A549 (cell line): ENCODE measurements around the gene CD63. TPM values are rescaled to one million over a fixed set of nuclear protein-coding genes. Genes with fewer than 3 reads are reported as not detected.
A peak's percentile ranks its signal among the peaks of the same experiment; 100 is the strongest.

Experiments
- ATAC-seq, 2 experiments: fragments of 200-7000 bp in 1 of 2; fragments of >200 bp in 1 of 2; cut with Nextera tagmentation in 1 of 2; cut with Tn5 transposase in 1 of 2; 3 replicates each; pipeline versions ENCODE4 v1.8.0 to v1.9.1; 2018 to 2020; ENCODE audit warnings: mild to moderate bottlenecking in 1 of 2, moderate library complexity in 1 of 2
- CTCF ChIA-PET: fragments of 300-600 bp; sonication (Branson Sonifier 250); formaldehyde crosslinking; extraction: SDS; loops from one replicate; lab custom pipeline; 2021; ENCODE audit warnings: antibody characterized with exemption, inconsistent platforms; lab: Yijun Ruan, JAX
- POLR2A ChIA-PET: fragments of 350-600 bp; formaldehyde crosslinking; extraction: SDS; loops from one replicate; lab custom pipeline; 2021; ENCODE audit warnings: antibody characterized with exemption, inconsistent platforms; lab: Yijun Ruan, JAX
- DNase-seq, 2 experiments: peaks; one replicate each; pipeline versions ENCODE4 v3.0.0 to v3.0.0-alpha.2; 2011 to 2016; ENCODE audit warnings: low read depth in 1 of 2, low spot score in 1 of 2
- FAIRE-seq: peaks from 2 replicates; lab custom pipeline; 2011; peaks lifted over from hg19 to GRCh38; lab: Jason Lieb, UNC
- H3K27ac ChIP-seq, 2 experiments: fragments of >200 bp; sonication (Bioruptor Twin); formaldehyde crosslinking; 3 replicates each; pipeline ENCODE4 v1.5.1; 2016 to 2017
- H3K4me1 ChIP-seq: fragments of >200 bp; sonication (Bioruptor Twin); formaldehyde crosslinking; 3 replicates; pipeline ENCODE4 v1.6.1; 2016
- H3K4me2 ChIP-seq: fragments of >200 bp; sonication (Bioruptor Twin); formaldehyde crosslinking; 3 replicates; pipeline ENCODE4 v1.6.1; 2016
- H3K4me3 ChIP-seq: fragments of >200 bp; sonication (Bioruptor Twin); formaldehyde crosslinking; 3 replicates; pipeline ENCODE4 v1.5.1; 2016
- H3K9me3 ChIP-seq: fragments of >200 bp; sonication (Bioruptor Twin); formaldehyde crosslinking; 3 replicates; pipeline ENCODE4 v1.6.1; 2016
- CBX2 ChIP-seq: fragments of 200-600 bp; sonication (generic); IDR thresholded peaks from 2 replicates; pipeline ENCODE4 v1.6.1; 2016; ENCODE audit warnings: low read depth, mild to moderate bottlenecking, borderline replicate concordance
- CEBPB ChIP-seq, 2 experiments: fragments of >200 bp in 1 of 2; sonication (Bioruptor Twin) in 1 of 2; formaldehyde crosslinking in 1 of 2; IDR thresholded peaks; 2 replicates each; pipeline ENCODE4 v1.6.1; 2012 to 2016
- CHD4 ChIP-seq: fragments of 200-600 bp; sonication (generic); IDR thresholded peaks from 2 replicates; pipeline ENCODE4 v1.6.1; 2016; ENCODE audit warnings: antibody characterized with exemption, mild to moderate bottlenecking, borderline replicate concordance
- EHF ChIP-seq: fragments of 250-450 bp; sonication (Bioruptor Pico); IDR thresholded peaks from 2 replicates; pipeline ENCODE4 v1.5.0; 2020; ENCODE audit warnings: mild to moderate bottlenecking
- EHMT2 ChIP-seq: fragments of 200-600 bp; sonication (generic); IDR thresholded peaks from 2 replicates; pipeline ENCODE4 v1.6.1; 2016; ENCODE audit warnings: antibody characterized with exemption, low read depth, mild to moderate bottlenecking, moderate library complexity
- FOSB ChIP-seq: fragments of 250-450 bp; sonication (Bioruptor Pico); IDR thresholded peaks from 2 replicates; pipeline ENCODE4 v1.5.0; 2020; ENCODE audit warnings: mild to moderate bottlenecking, moderate library complexity
- FOXS1 ChIP-seq: fragments of 250-450 bp; sonication (Bioruptor Pico); IDR thresholded peaks from 2 replicates; pipeline ENCODE4 v1.5.0; 2020; ENCODE audit warnings: mild to moderate bottlenecking, moderate library complexity
- GATA3 ChIP-seq: IDR thresholded peaks from 2 replicates; pipeline ENCODE4 v1.6.1; 2012; ENCODE audit warnings: borderline replicate concordance
- HOXB13 ChIP-seq: fragments of 250-450 bp; sonication (Bioruptor Pico); IDR thresholded peaks from 2 replicates; pipeline ENCODE4 v1.5.0; 2020; ENCODE audit warnings: low read depth, mild to moderate bottlenecking, moderate library complexity
- HOXB5 ChIP-seq: fragments of 250-450 bp; sonication (Bioruptor Pico); IDR thresholded peaks from 2 replicates; pipeline ENCODE4 v1.5.0; 2020; ENCODE audit warnings: mild to moderate bottlenecking, moderate library complexity
- MAZ ChIP-seq: fragments of 150-350 bp; IDR thresholded peaks from 2 replicates; pipeline ENCODE4 v1.6.1; 2014; ENCODE audit warnings: antibody characterized with exemption, low read depth, low read length, borderline replicate concordance
- MYC ChIP-seq: IDR thresholded peaks from 2 replicates; pipeline ENCODE4 v1.6.1; 2012; ENCODE audit warnings: mild to moderate bottlenecking, inconsistent platforms, low read length, improper control_type of control experiment, borderline replicate concordance
- NR3C1 ChIP-seq: fragments of >200 bp; sonication (Bioruptor Twin); formaldehyde crosslinking; IDR thresholded peaks from 3 replicates; pipeline ENCODE4 v1.6.1; 2017
- POLR2A ChIP-seq: IDR thresholded peaks from 2 replicates; pipeline ENCODE4 v1.6.1; 2012; ENCODE audit warnings: mild to moderate bottlenecking, low read length
- RARB ChIP-seq: fragments of 250-450 bp; sonication (Bioruptor Pico); IDR thresholded peaks from 2 replicates; pipeline ENCODE4 v1.8.0; 2021; ENCODE audit warnings: mild to moderate bottlenecking, moderate library complexity
- RFX5 ChIP-seq: fragments of 450-650 bp; IDR thresholded peaks from 2 replicates; pipeline ENCODE4 v1.7.1; 2014; ENCODE audit warnings: antibody characterized with exemption, mild to moderate bottlenecking, moderate library complexity
- SREBF2 ChIP-seq: fragments of 450-650 bp; IDR thresholded peaks from 2 replicates; pipeline ENCODE4 v1.6.1; 2014; ENCODE audit warnings: mild to moderate bottlenecking, moderate library complexity
- ZC3H11A ChIP-seq: fragments of 450-650 bp; IDR thresholded peaks from 2 replicates; pipeline ENCODE4 v1.6.1; 2014; ENCODE audit warnings: antibody characterized with exemption, mild to moderate bottlenecking
- ZFP36 ChIP-seq: fragments of 450-650 bp; IDR thresholded peaks from 2 replicates; pipeline ENCODE4 v1.6.1; 2014; ENCODE audit warnings: borderline replicate concordance; ENCODE audit not compliant: partially characterized antibody
- WGBS: methylation state at CpG from one replicate; pipeline ENCODE4 v1.1.6; 2017; ENCODE audit errors: missing lambda C conversion rate; 5-methylcytosine and 5-hydroxymethylcytosine counted together
- polyA plus RNA-seq, 4 experiments: library from polyadenylated mRNA; depleted of rRNA in 3 of 4; stranded (reverse); fragments of >200 nt; fragmentation: RNase III in 1 of 4; extraction: RNeasy Plus Mini Kit Qiagen cat#74134 plus additional on column Dnase treatment in 1 of 4; gene quantifications; 2 replicates in 3 of 4; 3 replicates in 1 of 4; pipeline ENCODE4 v1.2.3, GENCODE V29; 2011 to 2017
- TF ChIP-seq, protein P1 (sequence below): IDR thresholded peaks from 2 replicates; pipeline ENCODE4 v1.6.1; 2012; ENCODE audit warnings: low read depth, borderline replicate concordance
- TF ChIP-seq, protein P2 (sequence below): fragments of 250-450 bp; sonication (Bioruptor Pico); IDR thresholded peaks from 2 replicates; pipeline ENCODE4 v1.5.0; 2020; ENCODE audit warnings: low read depth, mild to moderate bottlenecking, moderate library complexity
- TF ChIP-seq, protein P3 (sequence below): IDR thresholded peaks from 2 replicates; pipeline ENCODE4 v1.6.1; 2012
- TF ChIP-seq, protein P4 (sequence below): fragments of >200 bp; sonication (Bioruptor Twin); formaldehyde crosslinking; IDR thresholded peaks from 3 replicates; pipeline ENCODE4 v1.5.1; 2016

Gene CD63
- polyA plus RNA-seq, 2 of the 4 experiments (the other 2 are of a cell fraction), result 530 to 724 TPM

DNA sequence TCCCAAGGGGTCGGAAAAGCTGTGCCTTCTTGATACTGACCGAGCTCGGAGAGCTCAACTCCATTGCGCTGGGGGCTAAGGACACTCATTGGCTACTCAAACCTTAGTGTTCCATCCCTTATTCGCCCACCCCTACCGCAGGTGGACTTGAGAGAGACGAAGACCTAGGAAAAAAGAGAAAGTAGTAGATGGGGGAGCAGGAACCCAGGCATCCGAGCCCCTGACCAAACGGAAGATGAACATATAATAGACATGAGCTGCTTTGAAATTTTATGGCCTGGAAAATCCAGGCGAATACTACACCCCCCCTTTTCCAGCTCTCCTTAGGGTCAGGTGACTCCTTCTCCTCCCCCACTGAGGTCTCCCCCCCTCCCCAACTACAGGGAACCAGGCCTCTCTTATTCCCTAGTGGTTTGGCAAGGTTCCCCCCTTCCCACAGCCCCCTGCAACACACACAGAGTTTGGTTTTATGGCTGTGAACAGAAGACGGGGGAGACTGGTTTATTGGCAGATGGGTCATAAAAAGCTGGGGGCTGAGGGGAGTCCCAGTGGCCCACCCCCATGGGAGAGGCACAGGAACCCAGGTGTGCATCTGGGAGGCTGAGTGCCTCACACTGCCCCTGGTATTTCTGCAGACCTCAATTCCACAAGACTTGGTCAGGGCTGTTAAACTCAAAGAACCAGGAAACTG lies 15.7 kb upstream of the CD63 start:
- 86% methylated on average over 11 of the region's 11 CpGs for WGBS
- peak overlapping the region; percentile 92; the same call in 2 of the 3 replicates for H3K4me2 ChIP-seq
- TF ChIP-seq, protein P1, sequence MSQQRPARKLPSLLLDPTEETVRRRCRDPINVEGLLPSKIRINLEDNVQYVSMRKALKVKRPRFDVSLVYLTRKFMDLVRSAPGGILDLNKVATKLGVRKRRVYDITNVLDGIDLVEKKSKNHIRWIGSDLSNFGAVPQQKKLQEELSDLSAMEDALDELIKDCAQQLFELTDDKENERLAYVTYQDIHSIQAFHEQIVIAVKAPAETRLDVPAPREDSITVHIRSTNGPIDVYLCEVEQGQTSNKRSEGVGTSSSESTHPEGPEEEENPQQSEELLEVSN, result no peak
- TF ChIP-seq, protein P2, sequence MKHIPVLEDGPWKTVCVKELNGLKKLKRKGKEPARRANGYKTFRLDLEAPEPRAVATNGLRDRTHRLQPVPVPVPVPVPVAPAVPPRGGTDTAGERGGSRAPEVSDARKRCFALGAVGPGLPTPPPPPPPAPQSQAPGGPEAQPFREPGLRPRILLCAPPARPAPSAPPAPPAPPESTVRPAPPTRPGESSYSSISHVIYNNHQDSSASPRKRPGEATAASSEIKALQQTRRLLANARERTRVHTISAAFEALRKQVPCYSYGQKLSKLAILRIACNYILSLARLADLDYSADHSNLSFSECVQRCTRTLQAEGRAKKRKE, result no peak
- TF ChIP-seq SREBF2 (no peak), RARB (no peak), ZC3H11A (no peak)
- ChIA-PET CTCF (interaction anchor here (0.5 to 3.6 kb wide), 9 partner anchors 9 to 1328 kb away, joined by 3 to 16 read pairs (median 4); partner anchors contain the start of gene CD63), POLR2A (interaction anchor here (0.7 to 1.2 kb wide), 2 partner anchors 73 to 85 kb away, joined by 4 read pairs; partner anchors contain the start of genes DNAJC14, ORMDL2 and SARNP)
- DNase-seq, result no peak
- H3K9me3 ChIP-seq, result no peaks in the 10 kb centered on the region
- no peak for FAIRE-seq
- H3K4me3 ChIP-seq, result no peak overlapping the region
- H3K27ac ChIP-seq, result no peak overlapping the region
- ATAC-seq, result no peak
- peaks cover 24% of the 10 kb centered on the region; the same call in 2 of the 3 replicates for H3K4me1 ChIP-seq

DNA sequence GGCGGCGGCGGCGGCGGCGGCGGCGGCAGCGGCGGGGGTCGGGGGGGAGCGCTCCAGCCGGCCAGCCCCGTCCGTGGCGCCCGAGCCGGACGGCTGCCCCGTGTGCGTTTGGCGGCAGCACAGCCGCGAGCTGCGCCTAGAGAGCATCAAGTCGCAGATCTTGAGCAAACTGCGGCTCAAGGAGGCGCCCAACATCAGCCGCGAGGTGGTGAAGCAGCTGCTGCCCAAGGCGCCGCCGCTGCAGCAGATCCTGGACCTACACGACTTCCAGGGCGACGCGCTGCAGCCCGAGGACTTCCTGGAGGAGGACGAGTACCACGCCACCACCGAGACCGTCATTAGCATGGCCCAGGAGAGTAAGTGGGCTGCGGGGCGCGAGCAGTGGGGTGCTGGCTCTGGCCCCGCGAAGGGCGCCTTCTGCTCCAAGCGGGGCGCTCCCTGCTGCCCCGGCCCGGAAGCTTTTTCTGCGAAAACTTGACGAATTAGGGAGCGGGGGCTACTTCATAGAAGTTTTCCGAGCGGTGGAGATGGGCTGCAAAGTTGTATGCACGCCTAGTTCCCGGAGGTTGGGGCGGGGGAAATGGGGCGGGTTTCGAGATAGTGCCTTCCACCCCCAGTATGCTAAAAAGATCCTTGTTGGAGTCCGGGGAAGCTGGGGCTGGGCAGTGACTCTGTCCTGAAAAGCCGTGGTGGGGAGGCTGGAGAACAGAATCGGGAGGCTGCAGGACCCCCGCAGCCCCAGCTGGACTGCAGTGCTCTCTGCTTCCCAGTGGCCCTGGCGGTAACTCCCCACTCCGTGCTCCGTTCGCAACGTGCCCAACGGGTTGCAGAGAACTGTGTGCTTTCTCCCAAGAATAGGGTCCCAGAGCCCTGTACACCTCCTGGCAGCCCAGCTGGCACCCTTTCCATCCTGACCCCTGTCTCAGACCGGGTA lies 14.9 kb upstream of the CD63 start:
- Histone ChIP-seq H3K4me2 (peak overlapping the region; percentile 92), H3K4me3 (peak overlapping the region; percentile 73), H3K27ac (peak overlapping the region; percentile 64 to 87; a peak in 5 of 6 replicates), H3K4me1 (peaks cover 24% of the 10 kb centered on the region; the same call in 2 of the 3 replicates)
- peak; percentile 65 to 82 for DNase-seq
- ChIA-PET CTCF (interaction anchor here (0.5 to 11.7 kb wide), 10 partner anchors 10 to 1327 kb away, joined by 3 to 139 read pairs (median 5); partner anchors contain the start of genes BLOC1S1, CD63 and RDH5), POLR2A (interaction anchor here (0.7 to 1.2 kb wide), 3 partner anchors 74 to 230 kb away, joined by 3 to 4 read pairs (median 4); partner anchors contain the start of genes DNAJC14, ORMDL2, RAB5B and SARNP)
- WGBS, result 19% methylated on average over 43 of the region's 73 CpGs
- peak; percentile 67 to 75 for ATAC-seq
- TF ChIP-seq RARB (no peak), EHF (CRISPR knock-in tag) (no peak), CHD4 (no peak), FOXS1 (no peak), CEBPB (IDR thresholded peaks at IDR 0.05) (no peak), MYC (no peak), POLR2A (peak; percentile 32; the same call in 1 of the 2 replicates), FOSB (CRISPR knock-in tag) (no peak), EHMT2 (no peak), HOXB5 (CRISPR knock-in tag) (no peak), NR3C1 (no peak), RFX5 (no peak), CBX2 (no peak), GATA3 (0 out of 2 replicates have a peak, but pooled peaks have one; percentile 10), ZFP36 (peak; percentile 98), HOXB13 (CRISPR knock-in tag) (0 out of 2 replicates have a peak, but pooled peaks have one; percentile 45), MAZ (no peak)
- TF ChIP-seq, protein P3, sequence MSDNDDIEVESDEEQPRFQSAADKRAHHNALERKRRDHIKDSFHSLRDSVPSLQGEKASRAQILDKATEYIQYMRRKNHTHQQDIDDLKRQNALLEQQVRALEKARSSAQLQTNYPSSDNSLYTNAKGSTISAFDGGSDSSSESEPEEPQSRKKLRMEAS, result peak; percentile 76
- TF ChIP-seq, protein P4, sequence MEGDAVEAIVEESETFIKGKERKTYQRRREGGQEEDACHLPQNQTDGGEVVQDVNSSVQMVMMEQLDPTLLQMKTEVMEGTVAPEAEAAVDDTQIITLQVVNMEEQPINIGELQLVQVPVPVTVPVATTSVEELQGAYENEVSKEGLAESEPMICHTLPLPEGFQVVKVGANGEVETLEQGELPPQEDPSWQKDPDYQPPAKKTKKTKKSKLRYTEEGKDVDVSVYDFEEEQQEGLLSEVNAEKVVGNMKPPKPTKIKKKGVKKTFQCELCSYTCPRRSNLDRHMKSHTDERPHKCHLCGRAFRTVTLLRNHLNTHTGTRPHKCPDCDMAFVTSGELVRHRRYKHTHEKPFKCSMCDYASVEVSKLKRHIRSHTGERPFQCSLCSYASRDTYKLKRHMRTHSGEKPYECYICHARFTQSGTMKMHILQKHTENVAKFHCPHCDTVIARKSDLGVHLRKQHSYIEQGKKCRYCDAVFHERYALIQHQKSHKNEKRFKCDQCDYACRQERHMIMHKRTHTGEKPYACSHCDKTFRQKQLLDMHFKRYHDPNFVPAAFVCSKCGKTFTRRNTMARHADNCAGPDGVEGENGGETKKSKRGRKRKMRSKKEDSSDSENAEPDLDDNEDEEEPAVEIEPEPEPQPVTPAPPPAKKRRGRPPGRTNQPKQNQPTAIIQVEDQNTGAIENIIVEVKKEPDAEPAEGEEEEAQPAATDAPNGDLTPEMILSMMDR, result no peak
- TF ChIP-seq, protein P1, result peak; percentile 39; the same call in 1 of the 2 replicates
- TF ChIP-seq, protein P2, result no peak
- TF ChIP-seq, all 56 proteins: peak for 6
- H3K9me3 ChIP-seq, result no peaks in the 10 kb centered on the region
- FAIRE-seq, result no peak
